Measurements from ENCODE around the gene FHL5.
A peak's percentile ranks its signal among the peaks of the same experiment; 100 is the strongest.
"Not testable (repeated sequence)": the region's sequence is repeated elsewhere in the genome, so short reads cannot be mapped to it uniquely, and the experiment has no call there.

The FHL5 gene

GRCh38 chr6:96562886-96563285 lies at the start of gene FHL5:
Gene FHL5 (plus strand): TSS chr6:96563128. CDS start chr6:96603614, 40,486 bp downstream.
- DNase-seq, result no peak

- peak; percentile 8 for DNase-seq
Observed at GRCh38 chr6:96520171-96521115, 42.5 kb upstream of the FHL5 start.

GRCh38 chr6:96521306-96521643 lies 41.7 kb upstream of the FHL5 start:
- DNase-seq, result no peak

GRCh38 chr6:96521644-96522464 lies 41.1 kb upstream of the FHL5 start, which contains the start of gene UFL1:
Gene UFL1 (plus strand): TSS chr6:96521806. CDS start chr6:96521874, 68 bp downstream.
- DNase-seq, result peak; percentile 97

- peak; percentile 32 for DNase-seq
Observed at GRCh38 chr6:96522465-96523009, 40.4 kb upstream of the FHL5 start.

GRCh38 chr6:96528193-96528592 lies 34.7 kb upstream of the FHL5 start:
- no peak for DNase-seq

GRCh38 chr6:96532399-96532798 lies 30.5 kb upstream of the FHL5 start:
- no peak for DNase-seq

- DNase-seq, result no peak
Observed at GRCh38 chr6:96537726-96538125, 25.2 kb upstream of the FHL5 start.

GRCh38 chr6:96542702-96543101 lies 20.2 kb upstream of the FHL5 start:
- no peak for DNase-seq

GRCh38 chr6:96545882-96546281 lies 17.0 kb upstream of the FHL5 start:
- no peak for DNase-seq

- no peak for DNase-seq
Observed at GRCh38 chr6:96547654-96548053, 15.3 kb upstream of the FHL5 start.

- DNase-seq, result no peak
Observed at GRCh38 chr6:96554558-96554957, 8.4 kb upstream of the FHL5 start.

- not testable (repeated sequence) for DNase-seq
Observed at GRCh38 chr6:96559740-96560139, 3.2 kb upstream of the FHL5 start.

GRCh38 chr6:96563853-96564252 lies 925 bp downstream of the FHL5 start:
- DNase-seq, result no peak

GRCh38 chr6:96570053-96570452 lies 7.1 kb downstream of the FHL5 start:
- DNase-seq, result no peak

GRCh38 chr6:96571551-96571950 lies 8.6 kb downstream of the FHL5 start:
- DNase-seq, result no peak

- no peak for DNase-seq
Observed at GRCh38 chr6:96575359-96575758, 12.4 kb downstream of the FHL5 start.

GRCh38 chr6:96576221-96576620 lies 13.3 kb downstream of the FHL5 start:
- DNase-seq, result no peak

GRCh38 chr6:96582021-96582420 lies 19.1 kb downstream of the FHL5 start:
- no peak for DNase-seq

- no peak for DNase-seq
Observed at GRCh38 chr6:96582436-96582835, 19.5 kb downstream of the FHL5 start.

- DNase-seq, result no peak
Observed at GRCh38 chr6:96604420-96604819, 41.5 kb downstream of the FHL5 start.

GRCh38 chr6:96608074-96608473 lies 45.1 kb downstream of the FHL5 start:
- no peak for DNase-seq

GRCh38 chr6:96610019-96610418 lies 47.1 kb downstream of the FHL5 start:
- DNase-seq, result no peak
